Measurements from ENCODE around the gene LRRC8C.

DNA sequence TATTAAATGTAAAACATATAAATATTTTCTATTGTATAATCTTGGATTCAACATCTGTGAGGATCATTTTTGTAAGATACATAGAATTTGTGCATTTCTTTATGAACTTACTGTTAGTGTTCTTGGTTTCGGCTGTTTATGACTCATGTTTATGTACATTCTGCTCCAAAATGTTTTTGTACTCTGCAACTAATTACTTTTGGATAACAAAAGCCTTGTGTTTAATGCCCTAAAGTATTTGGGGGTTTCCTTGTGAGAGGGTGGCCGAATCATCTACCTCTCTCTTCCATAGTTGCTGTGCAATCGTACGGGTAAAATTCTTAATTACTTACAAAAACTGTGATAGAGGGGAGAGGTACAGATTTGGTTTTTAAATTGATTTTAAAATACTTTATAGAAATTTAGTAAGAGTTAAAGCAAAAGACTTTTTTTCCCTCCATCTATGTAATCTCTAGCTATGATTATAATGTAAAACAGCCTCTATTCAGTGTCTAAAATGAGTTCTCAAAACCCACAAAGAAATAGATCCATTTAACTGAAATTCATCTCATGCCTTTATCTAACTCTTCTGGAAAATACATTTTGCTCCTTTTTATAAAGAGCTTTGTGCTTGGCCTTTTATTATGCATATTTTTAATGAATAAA is 38.7 kb upstream of the LRRC8C start:
- TF ChIP-seq, protein P1, sequence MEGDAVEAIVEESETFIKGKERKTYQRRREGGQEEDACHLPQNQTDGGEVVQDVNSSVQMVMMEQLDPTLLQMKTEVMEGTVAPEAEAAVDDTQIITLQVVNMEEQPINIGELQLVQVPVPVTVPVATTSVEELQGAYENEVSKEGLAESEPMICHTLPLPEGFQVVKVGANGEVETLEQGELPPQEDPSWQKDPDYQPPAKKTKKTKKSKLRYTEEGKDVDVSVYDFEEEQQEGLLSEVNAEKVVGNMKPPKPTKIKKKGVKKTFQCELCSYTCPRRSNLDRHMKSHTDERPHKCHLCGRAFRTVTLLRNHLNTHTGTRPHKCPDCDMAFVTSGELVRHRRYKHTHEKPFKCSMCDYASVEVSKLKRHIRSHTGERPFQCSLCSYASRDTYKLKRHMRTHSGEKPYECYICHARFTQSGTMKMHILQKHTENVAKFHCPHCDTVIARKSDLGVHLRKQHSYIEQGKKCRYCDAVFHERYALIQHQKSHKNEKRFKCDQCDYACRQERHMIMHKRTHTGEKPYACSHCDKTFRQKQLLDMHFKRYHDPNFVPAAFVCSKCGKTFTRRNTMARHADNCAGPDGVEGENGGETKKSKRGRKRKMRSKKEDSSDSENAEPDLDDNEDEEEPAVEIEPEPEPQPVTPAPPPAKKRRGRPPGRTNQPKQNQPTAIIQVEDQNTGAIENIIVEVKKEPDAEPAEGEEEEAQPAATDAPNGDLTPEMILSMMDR (IDR thresholded peaks at IDR 0.05): no peak
- TF ChIP-seq POLR2A (IDR thresholded peaks at IDR 0.05): no peak
